BJ (cell line): ENCODE data around the gene ERBB4. TPM values are rescaled to one million over a fixed set of nuclear protein-coding genes. Genes with fewer than 3 reads are reported as not detected.

Source experiments
- CTCF ChIA-PET: fragments of 350-600 bp; formaldehyde crosslinking; extraction: SDS; loops from one replicate; lab custom pipeline; 2021; ENCODE audit warnings: antibody characterized with exemption, inconsistent platforms; lab: Yijun Ruan, JAX
- POLR2A ChIA-PET: fragments of 300-600 bp; sonication (Branson Sonifier 250); formaldehyde crosslinking; extraction: SDS; loops from one replicate; lab custom pipeline; 2021; ENCODE audit warnings: antibody characterized with exemption; lab: Charles Lee
- DNase-seq: peaks from one replicate; pipeline ENCODE4 v3.0.0-alpha.2; 2011; ENCODE audit warnings: low read depth
- H3K27me3 ChIP-seq: 2 replicates; pipeline ENCODE4 v1.6.0; 2011; ENCODE audit warnings: low read length; ENCODE audit not compliant: control insufficient read depth, insufficient read depth
- H3K36me3 ChIP-seq: 2 replicates; pipeline ENCODE4 v1.5.1; 2011; ENCODE audit warnings: low read length; ENCODE audit not compliant: control insufficient read depth, insufficient read depth
- H3K4me3 ChIP-seq: 2 replicates; pipeline ENCODE4 v1.5.1; 2011; ENCODE audit warnings: low read depth, mild to moderate bottlenecking, control low read depth, low read length
- polyA plus RNA-seq: library from polyadenylated mRNA; depleted of rRNA; stranded (reverse); fragments of >200 nt; gene quantifications from 2 replicates; pipeline ENCODE4 v1.2.3, GENCODE V29; 2011
- TF ChIP-seq, protein P1 (sequence below): IDR thresholded peaks from 2 replicates; pipeline ENCODE4 v1.5.1; 2011; ENCODE audit warnings: low read depth, mild to moderate bottlenecking, control low read depth, inconsistent platforms, low read length, moderate library complexity; ENCODE audit not compliant: insufficient read depth

Gene ERBB4
- polyA plus RNA-seq, 1 experiment, result not detected

DNA sequence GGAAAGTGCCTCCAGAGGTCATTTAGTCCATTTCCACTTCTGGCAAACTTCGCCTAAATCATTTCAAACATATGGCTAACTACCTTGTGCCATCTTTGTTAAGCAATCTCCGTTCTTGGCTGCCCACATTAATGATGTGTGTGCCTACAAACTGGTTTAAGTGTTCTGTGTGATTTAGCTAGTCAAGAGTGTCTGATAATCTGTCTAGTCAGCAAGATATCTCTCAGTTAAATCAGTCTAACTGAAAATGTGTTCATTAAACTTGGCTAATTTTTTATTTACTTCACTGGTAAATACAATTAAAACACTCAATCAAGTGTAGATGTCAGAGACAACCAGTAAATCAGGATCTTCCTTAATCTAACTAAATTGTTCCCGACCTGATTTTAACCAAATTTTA lies 352.4 kb downstream of the ERBB4 start:
- H3K27me3 ChIP-seq, result no peaks in the 10 kb centered on the region
- ChIA-PET CTCF (no interaction called here), POLR2A (no interaction called here)
- DNase-seq, result no peak
- H3K4me3 ChIP-seq, result no peak overlapping the region
- no peaks in the 10 kb centered on the region for H3K36me3 ChIP-seq
- TF ChIP-seq, protein P1, sequence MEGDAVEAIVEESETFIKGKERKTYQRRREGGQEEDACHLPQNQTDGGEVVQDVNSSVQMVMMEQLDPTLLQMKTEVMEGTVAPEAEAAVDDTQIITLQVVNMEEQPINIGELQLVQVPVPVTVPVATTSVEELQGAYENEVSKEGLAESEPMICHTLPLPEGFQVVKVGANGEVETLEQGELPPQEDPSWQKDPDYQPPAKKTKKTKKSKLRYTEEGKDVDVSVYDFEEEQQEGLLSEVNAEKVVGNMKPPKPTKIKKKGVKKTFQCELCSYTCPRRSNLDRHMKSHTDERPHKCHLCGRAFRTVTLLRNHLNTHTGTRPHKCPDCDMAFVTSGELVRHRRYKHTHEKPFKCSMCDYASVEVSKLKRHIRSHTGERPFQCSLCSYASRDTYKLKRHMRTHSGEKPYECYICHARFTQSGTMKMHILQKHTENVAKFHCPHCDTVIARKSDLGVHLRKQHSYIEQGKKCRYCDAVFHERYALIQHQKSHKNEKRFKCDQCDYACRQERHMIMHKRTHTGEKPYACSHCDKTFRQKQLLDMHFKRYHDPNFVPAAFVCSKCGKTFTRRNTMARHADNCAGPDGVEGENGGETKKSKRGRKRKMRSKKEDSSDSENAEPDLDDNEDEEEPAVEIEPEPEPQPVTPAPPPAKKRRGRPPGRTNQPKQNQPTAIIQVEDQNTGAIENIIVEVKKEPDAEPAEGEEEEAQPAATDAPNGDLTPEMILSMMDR, result no peak

DNA sequence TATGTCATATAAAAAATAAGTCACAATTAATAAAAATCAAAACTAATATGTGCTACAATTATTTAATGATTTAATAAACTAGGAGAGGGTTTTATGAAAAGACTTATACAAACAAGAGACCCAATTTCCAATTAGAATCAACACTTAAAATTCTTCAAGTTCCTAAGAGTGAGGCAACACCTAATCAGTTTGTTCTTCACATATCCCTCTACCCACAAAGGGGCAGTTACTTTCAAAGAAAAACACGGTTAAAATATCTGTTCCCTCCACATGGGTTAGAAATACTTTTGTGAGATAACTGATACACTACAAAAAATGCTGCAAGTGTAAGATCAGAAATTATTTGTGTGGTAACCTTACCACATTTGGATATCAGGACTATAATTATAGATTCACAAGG lies 357.0 kb downstream of the ERBB4 start:
- CTCF ChIA-PET, result no interaction called here
- DNase-seq, result no peak
- POLR2A ChIA-PET, result no interaction called here
- Histone ChIP-seq H3K36me3 (no peaks in the 10 kb centered on the region), H3K4me3 (no peak overlapping the region), H3K27me3 (no peaks in the 10 kb centered on the region)
- TF ChIP-seq, protein P1, result no peak

DNA sequence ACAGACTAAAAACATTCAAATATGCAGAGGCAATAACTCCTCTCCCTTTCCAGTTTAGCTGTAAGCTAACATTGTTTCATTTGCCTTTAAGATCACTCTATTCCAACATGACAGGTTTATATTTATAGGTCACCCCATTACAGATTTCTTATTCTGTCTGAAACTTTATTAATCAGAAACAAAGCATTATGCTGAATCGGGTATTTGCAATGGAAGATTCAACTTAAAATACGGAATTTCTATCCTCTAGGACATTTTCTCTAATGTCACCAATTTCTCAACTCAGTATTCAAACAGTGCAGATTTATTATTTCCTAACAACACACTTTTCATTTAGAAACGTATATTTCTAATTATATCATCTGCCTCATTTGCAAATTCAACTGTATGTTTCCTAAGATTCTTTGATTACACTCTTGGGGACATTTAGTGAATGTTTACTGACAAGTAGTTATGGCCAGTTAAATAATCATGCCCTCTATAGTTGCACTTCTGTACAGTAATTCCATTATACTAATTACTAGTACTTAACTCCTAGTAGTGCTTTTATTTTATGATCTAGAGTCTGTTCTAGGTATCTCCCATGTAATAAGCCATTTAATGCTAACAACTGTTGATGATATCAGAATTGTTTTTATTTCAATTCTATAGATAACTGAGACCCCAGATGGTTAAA lies 358.1 kb downstream of the ERBB4 start:
- ChIA-PET POLR2A (no interaction called here), CTCF (no interaction called here)
- no peak overlapping the region for H3K4me3 ChIP-seq
- no peak for DNase-seq
- TF ChIP-seq, protein P1, result no peak
- H3K36me3 ChIP-seq, result no peaks in the 10 kb centered on the region
- H3K27me3 ChIP-seq, result no peaks in the 10 kb centered on the region

DNA sequence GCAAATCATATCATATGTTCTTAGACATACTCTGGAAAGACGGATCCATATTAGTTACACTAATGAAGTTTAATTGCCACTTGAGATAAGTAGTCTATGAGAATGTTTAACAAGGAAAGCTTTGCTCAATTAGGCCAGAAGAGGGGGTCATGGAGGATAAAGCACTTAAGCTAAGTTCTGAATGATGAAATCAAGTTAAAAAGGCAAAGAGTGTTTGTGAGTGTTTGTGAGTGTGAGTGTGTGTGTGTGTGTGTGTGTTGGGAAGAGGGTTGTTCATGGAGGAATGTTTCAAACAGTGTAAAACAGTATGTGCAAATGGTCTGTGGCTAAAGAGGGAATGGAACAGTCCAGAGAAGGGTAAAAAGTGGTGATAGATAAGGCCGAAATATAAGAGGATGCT lies 360.9 kb downstream of the ERBB4 start:
- no peak for DNase-seq
- TF ChIP-seq, protein P1, result no peak
- CTCF ChIA-PET, result interaction anchor here (0.6 kb wide), 1 partner anchor 354 kb away, joined by 3 read pairs; no protein-coding TSS in a partner anchor
- Histone ChIP-seq H3K27me3 (no peaks in the 10 kb centered on the region), H3K4me3 (no peak overlapping the region), H3K36me3 (no peaks in the 10 kb centered on the region)
- POLR2A ChIA-PET, result no interaction called here

DNA sequence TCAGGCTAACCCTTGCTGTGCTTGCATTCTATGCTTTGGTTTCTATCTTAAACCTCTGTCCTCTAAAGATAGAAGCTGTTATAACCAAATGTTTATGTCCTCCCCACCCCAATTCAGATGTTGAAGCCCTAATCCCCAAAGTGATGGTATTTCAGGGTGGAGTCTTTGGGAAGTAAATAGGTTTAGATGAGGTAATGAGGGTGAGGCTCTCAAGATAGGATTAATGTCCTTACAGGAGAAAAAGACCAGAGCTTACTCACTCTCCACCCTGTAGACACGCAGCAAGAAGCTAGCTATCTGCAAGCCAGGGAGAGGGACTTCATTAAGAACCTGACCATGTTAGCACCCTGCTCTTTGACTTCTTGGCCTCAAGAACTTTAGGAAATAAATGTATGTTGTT lies 362.5 kb downstream of the ERBB4 start:
- TF ChIP-seq, protein P1, result no peak
- Histone ChIP-seq H3K4me3 (no peak overlapping the region), H3K36me3 (no peaks in the 10 kb centered on the region), H3K27me3 (no peaks in the 10 kb centered on the region)
- ChIA-PET POLR2A (no interaction called here), CTCF (interaction anchor here (1.1 kb wide), 1 partner anchor 24 kb away, joined by 3 read pairs; no protein-coding TSS in a partner anchor)
- DNase-seq, result no peak
